GM19468 (cell line): ENCODE measurements around the gene PIM1.
"Not testable (repeated sequence)": the region's sequence is repeated elsewhere in the genome, so short reads cannot be mapped to it uniquely, and the experiment has no call there.

Source experiments
- ATAC-seq: cut with Tn5 transposase; IDR thresholded peaks from one replicate; pipeline ENCODE4 v1.9.1; 2021; ENCODE audit warnings: mild to moderate bottlenecking, moderate library complexity, moderate number of reproducible peaks; ENCODE audit not compliant: unreplicated experiment; ENCODE audit errors: extremely low read depth

Gene PIM1

DNA sequence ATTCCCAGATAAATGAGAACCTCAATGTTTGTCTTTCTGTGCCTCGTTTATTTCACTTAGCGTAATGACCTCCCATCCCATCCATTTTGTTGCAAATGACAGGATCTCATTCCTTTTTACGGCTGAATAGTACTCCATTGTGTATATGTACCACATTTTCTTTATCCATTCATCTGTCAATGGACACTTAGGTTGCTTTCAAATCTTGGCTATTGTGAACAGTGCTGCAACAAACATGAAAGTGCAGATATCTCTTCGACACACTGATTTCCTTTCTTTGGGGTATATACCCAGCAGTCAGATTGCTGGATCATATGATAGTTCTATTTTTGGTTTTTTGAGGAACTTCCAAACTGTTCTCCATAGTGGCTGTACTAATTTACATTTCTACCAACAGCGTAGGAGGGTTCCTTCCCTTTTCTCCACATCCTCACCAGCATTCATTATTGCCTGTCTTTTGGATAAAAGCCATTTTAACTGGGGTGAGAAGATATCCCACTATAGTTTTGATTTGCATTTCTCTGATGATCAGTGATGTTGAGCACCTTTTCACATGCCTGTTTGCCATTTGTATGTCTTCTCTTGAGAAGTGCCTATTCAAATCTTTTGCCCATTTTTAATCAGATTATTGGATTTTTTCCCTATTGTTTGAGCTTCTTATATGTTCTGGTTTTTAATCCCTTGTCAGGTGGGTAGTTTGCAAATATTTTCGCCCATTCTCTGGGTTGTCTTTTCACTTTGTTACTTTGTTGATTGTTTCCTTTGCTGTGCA is 16.2 kb downstream of the PIM1 start:
- not testable (repeated sequence) for ATAC-seq

DNA sequence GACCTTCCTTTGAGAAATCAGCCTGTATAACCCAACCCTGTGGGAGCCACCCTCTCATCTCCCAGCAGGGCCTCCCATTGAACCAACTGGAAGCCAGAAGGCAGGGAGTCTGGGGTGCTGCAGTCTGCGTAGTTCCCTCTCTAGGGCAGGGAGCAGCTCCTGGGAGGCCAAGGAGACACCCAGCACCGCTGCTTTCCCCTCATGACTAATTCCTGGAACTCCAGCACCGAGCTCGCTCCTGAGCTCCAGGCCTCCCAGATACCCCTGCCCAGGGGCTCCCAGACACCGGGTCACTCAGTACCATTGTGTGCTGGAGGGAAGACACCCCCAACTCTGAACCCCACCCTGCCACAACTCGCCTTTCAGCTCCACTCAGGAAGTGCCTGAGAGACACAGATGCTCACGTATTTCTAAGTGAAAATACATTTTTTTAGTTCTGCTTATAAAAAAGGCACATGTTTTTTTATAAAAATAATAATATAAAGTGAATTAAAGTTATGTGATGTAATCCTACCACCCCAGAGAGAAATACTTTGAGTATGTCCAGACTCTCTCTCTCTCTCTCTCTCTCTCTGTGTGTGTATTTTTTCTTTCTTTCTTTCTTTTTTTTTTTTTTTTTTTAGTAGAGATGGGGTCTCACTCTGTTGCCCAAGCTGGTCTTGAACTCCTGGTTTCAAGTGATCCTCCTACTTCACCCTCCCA is 17.5 kb downstream of the PIM1 start:
- no peak for ATAC-seq

GRCh38 chr6:37188962-37189510 is 19.1 kb downstream of the PIM1 start:
- no peak for ATAC-seq

GRCh38 chr6:37190159-37190535 is 20.2 kb downstream of the PIM1 start:
- no peak for ATAC-seq

DNA sequence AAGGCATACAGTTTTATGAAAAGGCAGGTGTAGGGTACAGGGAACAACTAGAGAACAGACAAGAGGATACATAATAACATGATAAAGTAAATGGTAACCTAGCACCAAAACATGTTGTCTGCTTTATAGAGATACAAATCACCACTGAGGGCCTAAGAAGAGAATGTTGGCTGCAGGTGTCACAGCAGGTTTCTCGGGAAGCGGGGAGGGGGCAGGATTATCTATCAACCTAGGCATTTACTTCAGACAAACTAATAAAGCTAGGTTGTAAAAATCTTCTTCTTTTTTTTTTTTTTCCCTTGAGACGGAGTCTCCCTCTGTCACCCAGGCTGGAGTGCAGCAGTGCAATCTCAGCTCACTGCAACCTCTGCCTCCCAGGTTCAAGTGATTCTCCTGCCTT is 22.7 kb downstream of the PIM1 start:
- no peak for ATAC-seq

- not testable (repeated sequence) for ATAC-seq
Observed at GRCh38 chr6:37194886-37195285, 24.9 kb downstream of the PIM1 start.

GRCh38 chr6:37196451-37196850 is 26.5 kb downstream of the PIM1 start:
- not testable (repeated sequence) for ATAC-seq

GRCh38 chr6:37200085-37200484 is 30.1 kb downstream of the PIM1 start:
- ATAC-seq = no peak

- no peak for ATAC-seq
Observed at GRCh38 chr6:37201726-37202125, 31.8 kb downstream of the PIM1 start.

GRCh38 chr6:37202788-37203491 is 33.0 kb downstream of the PIM1 start:
- no peak for ATAC-seq

- ATAC-seq = no peak
Observed at GRCh38 chr6:37204014-37204751, 34.2 kb downstream of the PIM1 start.

GRCh38 chr6:37205175-37205996 is 35.4 kb downstream of the PIM1 start:
- no peak for ATAC-seq

DNA sequence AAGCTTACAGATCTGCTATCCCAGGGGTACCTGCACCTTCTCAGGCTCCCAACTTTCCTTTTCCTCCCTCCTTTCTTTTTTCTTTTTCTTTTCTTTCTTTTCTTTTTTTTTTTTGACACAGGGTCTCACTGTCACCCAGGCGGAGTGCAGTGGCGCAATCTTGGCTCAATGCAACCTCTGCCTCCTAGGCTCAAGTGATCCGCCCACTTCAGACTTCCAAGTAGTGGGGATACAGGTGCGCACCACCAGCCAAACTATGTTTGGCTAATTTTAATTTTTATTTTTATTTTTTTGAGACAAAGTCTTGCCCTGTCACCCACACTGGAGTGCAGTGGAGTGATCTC is 36.0 kb downstream of the PIM1 start:
- no peak for ATAC-seq

- no peak for ATAC-seq
Observed at GRCh38 chr6:37206622-37207021, 36.7 kb downstream of the PIM1 start.

DNA sequence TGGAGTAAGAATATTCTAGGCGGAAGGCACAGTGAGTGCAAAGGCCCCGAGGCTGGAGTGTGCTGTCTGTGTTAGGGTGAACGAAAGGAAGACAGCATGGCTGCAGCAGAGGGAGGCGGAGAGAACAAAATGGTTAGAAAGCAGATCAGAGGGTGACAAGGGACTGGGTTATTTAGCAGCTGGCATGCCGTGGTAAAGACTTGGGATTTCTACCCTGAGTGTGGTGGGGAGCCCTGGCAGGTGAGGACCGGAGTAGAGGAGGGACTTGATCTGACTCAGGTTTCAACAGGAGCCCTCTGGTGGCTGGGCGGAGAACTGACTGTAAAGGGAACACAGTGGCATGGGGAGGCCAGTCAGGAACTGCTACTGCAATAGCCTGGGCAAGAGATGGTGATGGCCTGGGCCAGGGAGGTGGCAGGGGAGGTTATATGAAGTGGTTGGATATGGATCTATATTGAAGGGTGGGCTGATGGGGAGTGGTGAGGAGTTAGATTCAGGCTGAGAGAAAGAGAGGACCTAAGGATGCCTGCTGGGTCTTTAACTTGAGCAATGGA is 38.0 kb downstream of the PIM1 start:
- peak; percentile 24 for ATAC-seq

GRCh38 chr6:37208793-37209192 is 38.8 kb downstream of the PIM1 start:
- no peak for ATAC-seq

- ATAC-seq = no peak
Observed at GRCh38 chr6:37209461-37210205, 39.7 kb downstream of the PIM1 start.

GRCh38 chr6:37210313-37210968 is 40.5 kb downstream of the PIM1 start:
- ATAC-seq = no peak
